GM08714 (cell line): ENCODE measurements around the gene BCOR.

ENCODE experiments used
- H3K4me3 ChIP-seq: fragments of 200-500 bp; sonication (Bioruptor generic); 2 replicates; pipeline ENCODE4 v1.5.1; 2014; ENCODE audit warnings: mild to moderate bottlenecking, low read length, inconsistent platforms
- ZNF274 ChIP-seq: IDR thresholded peaks from 2 replicates; pipeline ENCODE4 v1.6.1; 2012; ENCODE audit warnings: mild to moderate bottlenecking, low read depth, low read length

BCOR gene

DNA sequence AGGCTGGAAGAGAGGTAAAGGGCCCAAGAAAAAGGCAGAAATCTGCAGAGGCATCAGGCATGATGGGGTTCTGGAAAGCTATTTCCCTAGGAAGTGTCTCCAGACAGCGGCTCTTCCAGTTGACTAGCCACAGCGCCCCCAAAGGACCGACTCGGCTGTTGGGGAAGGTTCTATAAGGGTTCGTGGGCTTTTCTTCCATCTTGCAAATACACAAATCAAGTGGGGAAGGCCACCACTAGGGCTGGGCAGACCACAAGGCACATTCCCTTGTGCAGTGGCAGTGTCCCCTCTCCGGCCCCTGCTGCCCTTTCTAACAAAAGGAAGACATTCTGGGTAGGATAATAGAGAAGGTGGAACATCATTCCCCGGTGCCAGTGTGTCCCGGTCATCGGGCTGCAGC, 18.2 kb downstream of the BCOR start:
- no peak for TF ChIP-seq ZNF274
- H3K4me3 ChIP-seq = no peak overlapping the region

DNA sequence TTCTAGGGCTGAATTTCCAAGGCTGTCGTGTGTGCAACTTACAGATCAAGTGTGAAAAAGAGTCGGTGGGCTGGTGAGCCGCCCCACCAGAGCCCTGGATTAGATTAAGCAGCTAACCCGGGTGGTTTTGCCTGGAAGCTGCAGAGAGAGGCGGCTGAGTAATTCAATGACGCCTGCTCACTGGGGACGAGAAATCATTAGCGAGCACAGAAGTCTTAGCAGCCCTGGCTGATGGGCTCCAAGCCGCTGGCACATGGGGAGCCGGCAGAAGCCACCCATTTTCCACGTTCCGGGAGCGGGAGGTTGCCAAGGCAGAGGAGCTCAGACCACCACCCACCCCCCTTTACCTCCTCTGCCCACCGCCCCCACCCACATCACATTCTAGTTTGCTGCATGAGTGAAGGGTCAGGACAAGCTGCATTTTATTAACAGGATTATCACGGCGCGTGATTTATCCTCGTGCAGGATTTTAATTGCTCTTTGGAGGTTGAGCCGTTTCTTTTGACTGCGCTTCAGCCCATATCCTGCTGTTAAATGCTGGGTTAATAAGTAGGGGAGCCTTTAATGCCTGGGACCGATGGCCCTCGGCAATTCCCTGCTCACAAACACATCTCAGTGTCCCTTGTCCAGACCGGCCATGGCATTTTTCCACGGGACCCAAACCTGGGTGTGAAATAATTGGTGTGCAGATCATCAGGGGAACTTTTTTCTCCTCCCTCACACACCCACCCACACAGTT, 19.1 kb downstream of the BCOR start:
- H3K4me3 ChIP-seq = no peak overlapping the region
- no peak for TF ChIP-seq ZNF274

DNA sequence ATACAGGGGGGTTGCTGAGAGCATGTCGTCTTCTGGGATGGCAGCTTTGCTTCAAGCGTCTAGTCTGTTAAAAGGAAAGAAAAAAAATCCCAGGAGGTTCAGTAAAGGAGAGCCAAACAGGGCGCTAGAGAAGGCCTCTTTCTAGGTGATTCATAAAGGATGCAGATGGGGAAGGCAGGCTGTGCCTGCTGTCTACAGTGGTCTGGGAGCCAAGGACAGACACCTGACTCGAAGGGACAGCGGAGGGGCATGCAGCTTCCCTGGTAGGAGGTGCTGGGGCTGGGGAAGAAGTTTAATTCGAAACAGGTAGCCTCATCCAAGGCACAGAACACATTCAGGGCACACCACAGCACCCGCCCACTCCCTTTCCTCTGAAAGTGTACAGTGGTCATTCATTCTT, 19.9 kb downstream of the BCOR start:
- H3K4me3 ChIP-seq = no peak overlapping the region
- TF ChIP-seq ZNF274 = no peak

DNA sequence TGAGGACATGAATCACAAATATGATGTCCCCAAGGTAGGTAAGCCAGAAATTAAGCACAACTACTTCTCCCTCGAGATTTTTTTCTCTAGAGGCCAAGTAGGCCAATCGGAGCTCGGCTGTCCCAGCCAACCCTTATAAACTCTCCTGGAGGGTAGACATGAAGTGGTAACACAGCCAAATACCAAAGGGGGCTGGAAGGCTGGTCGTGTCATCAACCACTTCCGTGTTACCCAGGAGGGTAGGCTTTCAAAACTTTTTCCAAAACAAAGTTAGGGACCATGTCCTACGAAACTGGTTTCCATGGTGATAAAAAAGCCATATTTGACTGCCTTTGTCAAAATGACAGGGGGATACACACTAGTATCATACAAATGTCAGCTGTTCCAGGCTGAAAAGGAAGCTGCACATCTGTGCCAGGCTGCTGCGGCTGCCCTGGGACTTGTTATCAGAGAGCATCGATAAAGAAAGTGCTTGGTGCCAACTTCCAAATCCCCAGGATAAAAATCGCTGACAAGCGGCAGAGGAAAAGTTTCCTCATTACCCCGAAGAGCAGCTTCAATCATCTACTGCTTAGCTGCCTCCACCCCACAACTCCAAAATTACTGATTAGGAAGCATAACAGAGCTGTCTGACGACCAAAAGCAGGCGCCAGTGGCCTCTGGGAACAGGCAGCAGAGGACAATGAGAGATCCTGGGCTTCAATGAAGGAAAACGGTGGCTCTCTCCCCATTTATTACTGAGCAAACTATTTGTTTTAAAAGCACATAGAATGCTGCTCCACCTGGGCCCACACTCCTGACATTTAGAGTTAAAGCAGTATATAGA, 20.8 kb downstream of the BCOR start:
- TF ChIP-seq ZNF274 = no peak

DNA sequence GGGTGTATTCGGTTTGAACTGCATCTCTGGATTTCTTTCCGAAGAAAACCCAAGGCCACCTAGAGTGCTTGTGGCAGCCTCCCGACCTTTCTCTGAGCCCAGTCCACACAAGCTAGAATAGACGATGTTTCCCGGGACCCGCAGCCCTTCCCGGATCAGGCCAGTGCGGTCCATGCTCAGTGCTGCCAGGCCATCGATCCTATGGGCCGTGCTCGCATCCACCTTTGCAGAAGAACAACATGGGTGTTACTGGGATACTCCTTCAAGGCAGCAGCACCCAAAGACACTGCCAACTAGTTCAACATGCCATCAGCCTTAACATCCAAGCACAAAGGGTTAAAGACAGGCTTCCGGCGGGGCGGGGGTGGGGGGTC, 22.8 kb downstream of the BCOR start:
- H3K4me3 ChIP-seq = no peak overlapping the region
- TF ChIP-seq ZNF274 = no peak

More for the DNA sequence above, 20.8 kb downstream of the BCOR start:
- no peak overlapping the region for H3K4me3 ChIP-seq

DNA sequence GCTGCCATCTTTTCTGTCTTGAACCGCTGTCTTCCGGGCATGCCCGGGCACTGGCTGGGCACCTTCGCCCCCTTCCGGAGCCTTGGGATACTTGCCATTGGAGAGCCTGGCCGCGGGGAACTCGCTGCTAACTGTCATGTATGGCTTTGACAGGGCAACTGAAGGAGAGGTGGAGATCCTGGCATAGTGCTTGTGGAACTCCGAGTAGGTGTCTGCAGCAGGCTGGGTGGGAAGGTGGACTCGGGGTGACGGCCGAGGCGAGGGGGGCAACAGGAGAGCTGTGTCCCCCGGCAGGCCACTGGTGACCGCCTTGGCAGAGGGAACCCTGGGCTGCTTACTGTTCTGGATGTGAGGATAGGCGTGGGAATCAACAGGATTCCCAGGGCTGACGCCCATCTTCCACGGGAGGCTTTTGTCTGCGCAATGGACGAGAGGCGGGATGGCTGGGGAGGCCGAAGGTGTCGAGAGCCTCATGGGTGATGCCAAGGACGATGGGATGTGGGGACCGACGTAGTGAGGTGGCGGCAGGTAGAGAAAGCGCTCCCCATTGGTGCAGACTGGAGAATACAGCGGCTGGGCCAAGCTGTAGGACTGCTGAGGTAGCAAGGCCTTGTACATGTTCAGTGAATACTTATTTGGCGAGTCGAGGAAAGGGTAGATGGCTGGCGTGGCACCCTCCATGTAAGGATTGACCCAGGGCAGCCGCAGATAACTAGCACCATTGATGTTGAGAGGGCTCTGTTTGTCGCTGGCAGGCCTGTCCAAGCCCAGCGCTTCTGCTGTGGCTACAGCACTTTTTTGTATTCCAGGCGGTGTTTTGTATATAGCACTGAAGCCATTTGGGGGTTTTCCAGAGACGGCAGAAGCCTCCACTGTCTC, 23.4 kb downstream of the BCOR start:
- no peak overlapping the region for H3K4me3 ChIP-seq
- TF ChIP-seq ZNF274 = no peak

DNA sequence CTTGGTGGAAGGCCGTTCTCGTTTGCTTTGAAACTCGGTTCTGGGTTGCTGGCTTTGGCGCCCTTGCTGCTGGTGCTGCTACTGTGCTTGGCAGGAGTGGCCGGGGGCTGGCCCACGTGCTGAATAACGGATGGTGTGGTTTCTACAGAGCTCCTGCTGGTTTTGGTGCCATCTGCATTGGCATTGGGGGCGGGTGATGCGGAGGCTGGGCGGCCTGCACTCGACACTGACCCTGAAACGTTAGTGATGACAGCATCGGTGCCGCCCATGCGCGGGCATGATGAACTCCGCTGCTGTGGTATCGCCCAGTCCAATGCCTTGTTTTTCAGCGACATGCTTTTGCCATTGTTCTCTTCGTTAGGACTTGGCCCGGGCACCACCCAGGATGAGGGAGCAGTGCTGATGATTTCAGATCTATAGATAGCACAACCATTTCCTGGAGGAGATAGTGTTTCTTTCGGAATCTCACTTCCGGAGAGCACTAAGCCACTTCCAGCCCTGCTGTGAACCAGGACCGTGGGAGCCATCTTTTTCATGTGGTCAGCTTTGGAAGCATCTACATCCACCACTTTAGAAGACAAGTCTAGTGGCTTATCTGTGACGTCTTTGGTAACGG, 24.2 kb downstream of the BCOR start:
- TF ChIP-seq ZNF274 = no peak
- no peak overlapping the region for H3K4me3 ChIP-seq

DNA sequence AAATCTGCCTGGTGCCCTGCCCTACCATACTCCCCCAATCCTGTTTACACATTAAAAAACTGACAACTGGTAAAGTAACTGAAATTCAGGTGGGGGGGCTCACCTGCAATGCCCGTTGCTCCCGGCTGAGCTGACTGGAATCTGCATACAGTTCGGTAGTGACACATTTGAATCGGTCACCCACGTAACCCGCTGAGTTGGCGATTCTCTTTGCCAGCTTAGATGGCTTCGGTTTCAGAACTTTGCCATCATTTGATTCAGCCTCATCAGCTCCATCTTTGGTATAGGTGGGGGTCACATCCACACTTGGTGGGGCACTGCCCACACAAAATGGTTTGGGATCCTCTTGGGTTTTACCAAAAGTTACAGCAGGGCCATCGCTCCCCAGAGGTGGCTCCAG, 25.5 kb downstream of the BCOR start:
- no peak overlapping the region for H3K4me3 ChIP-seq
- no peak for TF ChIP-seq ZNF274

DNA sequence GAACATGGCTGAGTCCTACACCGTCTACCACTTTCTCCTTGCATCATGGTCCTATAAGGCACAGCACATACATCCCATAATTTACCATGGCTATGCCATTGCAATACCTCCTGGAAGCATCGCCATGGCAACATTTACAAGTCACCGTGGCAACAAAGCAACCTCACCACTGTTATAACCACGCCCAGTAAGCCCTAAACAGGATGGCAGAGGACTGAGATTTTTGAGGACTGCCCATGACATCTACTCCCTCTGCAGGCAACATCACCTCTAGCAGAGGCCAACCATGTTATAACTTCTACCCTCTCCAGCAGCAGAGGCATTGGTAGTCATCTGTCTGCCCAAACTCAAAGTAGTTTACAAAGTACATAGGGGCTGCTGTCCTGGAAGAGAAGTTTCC, 29.7 kb downstream of the BCOR start:
- no peak overlapping the region for H3K4me3 ChIP-seq
- no peak for TF ChIP-seq ZNF274

DNA sequence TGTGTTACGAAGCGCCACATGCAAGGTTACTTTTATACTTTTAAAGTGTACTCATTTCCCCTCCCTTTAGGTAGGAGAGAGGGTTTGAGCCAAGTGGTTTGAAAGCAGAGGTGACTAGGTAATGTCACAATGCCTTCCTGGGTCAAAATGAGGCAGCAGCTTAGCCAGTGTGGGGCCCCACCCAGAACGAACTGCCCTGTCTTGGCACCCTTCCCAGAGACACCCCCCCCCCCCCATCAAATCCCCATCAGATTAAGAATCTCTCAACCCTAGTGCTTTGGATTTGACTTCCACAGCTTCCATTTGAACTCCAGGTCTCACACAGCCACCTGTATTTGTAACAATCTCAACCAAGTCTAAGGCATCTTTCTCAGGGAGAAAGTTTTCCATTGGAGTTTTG, 31.1 kb downstream of the BCOR start:
- H3K4me3 ChIP-seq = no peak overlapping the region
- TF ChIP-seq ZNF274 = no peak

DNA sequence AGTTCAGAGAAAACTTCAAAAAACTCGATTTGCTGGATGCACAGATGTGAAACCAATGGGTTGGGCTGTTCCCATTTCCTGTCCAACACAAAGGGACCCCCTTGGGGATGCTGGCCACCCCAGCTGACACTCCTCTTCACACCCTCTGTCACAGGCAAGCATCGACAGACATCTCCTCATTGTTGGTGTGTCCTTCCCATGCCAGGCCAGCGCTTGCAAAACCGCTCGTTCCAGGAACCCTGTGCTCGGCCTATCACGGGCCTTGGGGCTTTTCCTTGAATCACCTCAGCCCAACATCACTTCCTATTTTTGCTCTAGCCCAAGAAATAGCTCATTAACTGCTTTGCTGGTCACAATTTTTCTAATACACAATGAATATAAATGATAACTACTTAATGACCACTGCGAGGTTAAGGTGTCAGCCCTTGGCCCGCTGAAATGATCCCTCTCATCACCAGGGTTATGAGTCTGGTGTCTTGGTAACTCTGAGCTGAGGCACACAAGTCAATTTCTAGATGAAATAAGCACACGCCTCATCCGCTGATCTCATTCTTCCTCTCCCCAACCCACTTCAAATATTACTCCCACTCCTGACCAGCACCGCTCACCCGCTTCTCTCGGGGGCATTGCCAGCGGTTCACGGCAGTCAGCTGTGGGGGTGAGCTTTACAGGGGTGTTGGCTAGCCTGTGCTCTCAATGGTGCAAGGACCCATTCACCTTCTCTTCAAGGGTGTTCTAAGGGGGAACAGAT, 32.3 kb downstream of the BCOR start:
- H3K4me3 ChIP-seq = no peak overlapping the region
- no peak for TF ChIP-seq ZNF274

DNA sequence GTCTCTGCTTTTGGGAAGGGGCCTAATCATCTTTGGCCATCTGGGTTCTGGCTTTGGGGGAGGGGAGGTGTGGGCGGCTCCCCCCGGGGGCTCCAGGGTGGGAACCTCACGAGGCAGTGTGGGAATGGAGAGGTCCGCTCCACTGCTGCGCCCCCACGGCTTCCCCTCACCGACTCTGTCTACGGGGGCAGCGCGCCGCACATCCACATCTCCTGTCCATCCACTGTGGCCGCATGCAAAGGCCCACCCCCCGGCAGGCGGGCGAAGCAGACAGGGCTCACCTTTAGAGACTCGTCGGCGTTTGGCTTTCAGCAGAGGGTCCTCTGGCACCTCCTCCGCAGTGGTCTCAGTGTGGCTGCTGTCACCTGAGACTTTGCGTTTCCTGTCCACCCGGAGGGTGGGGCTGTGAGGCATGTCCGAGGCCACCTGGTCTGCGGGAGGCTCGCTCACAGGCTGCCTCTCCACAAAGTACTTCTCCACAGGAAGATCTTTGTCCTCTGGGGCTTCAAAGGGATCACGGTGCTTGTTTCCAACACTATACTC, 33.6 kb downstream of the BCOR start:
- no peak for TF ChIP-seq ZNF274
- H3K4me3 ChIP-seq = no peak overlapping the region

DNA sequence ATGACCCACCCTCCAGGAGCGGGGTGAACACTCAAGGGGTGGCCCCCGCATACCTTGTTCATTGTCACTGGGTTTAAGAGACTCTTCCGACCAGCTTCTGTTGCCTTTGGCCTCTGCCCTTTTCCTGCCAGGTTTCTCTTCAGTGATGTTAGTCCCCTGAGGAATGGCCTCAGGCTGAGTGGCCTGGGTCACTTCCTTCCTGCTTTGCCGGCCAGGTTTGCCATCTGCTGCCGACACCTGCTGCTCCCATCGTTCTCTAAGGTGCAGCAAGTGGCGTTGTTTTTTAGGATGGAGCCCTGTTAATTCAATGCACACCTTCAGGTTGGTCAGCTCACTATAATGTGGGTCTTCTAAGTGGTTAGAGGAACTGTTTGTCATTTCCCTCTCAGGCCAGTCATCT, 34.2 kb downstream of the BCOR start:
- TF ChIP-seq ZNF274 = no peak
- no peak overlapping the region for H3K4me3 ChIP-seq
